SU-DHL-6 (cell line): Measurements from ENCODE around the gene MORC2.

Experiments
- H2AFZ ChIP-seq: fragments of 200-600 bp; sonication (generic); 2 replicates; pipeline ENCODE4 v1.6.1; 2014; ENCODE audit warnings: low read depth, mild to moderate bottlenecking, moderate library complexity, mixed read lengths, antibody characterized with exemption, low read length; ENCODE audit not compliant: severe bottlenecking
- H3F3A ChIP-seq: fragments of 200-600 bp; shearing (Covaris generic); 2 replicates; pipeline ENCODE4 v1.6.0; 2016; ENCODE audit warnings: antibody characterized with exemption, mild to moderate bottlenecking; ENCODE audit not compliant: insufficient read depth
- H3K27ac ChIP-seq: fragments of 200-600 bp; sonication (generic); 2 replicates; pipeline ENCODE4 v1.5.1; 2016; ENCODE audit warnings: low read depth, mild to moderate bottlenecking, low read length, moderate library complexity, mixed read lengths
- H3K27me3 ChIP-seq: fragments of 200-600 bp; sonication (generic), shearing (Covaris generic); 2 replicates; pipeline ENCODE4 v1.6.0; 2014; ENCODE audit warnings: mild to moderate bottlenecking, low read length
- H3K36me3 ChIP-seq: fragments of 200-600 bp; sonication (generic); 2 replicates; pipeline ENCODE4 v1.6.1; 2014; ENCODE audit warnings: mild to moderate bottlenecking, low read length, mixed read lengths
- H3K4me2 ChIP-seq: fragments of 300-600, 200-600 bp; shearing (Covaris generic), sonication (generic); 2 replicates; pipeline ENCODE4 v1.6.0; 2014; ENCODE audit warnings: low read length, low read depth, mild to moderate bottlenecking; ENCODE audit not compliant: poor library complexity, severe bottlenecking
- H3K4me3 ChIP-seq: fragments of 200-600 bp; sonication (generic); 2 replicates; pipeline ENCODE4 v1.5.1; 2014; ENCODE audit warnings: antibody characterized with exemption, low read length, mild to moderate bottlenecking, mixed read lengths; ENCODE audit not compliant: insufficient read depth, poor library complexity, severe bottlenecking
- H3K79me2 ChIP-seq: fragments of 200-600 bp; sonication (generic); 2 replicates; pipeline ENCODE4 v1.6.1; 2014; ENCODE audit warnings: mild to moderate bottlenecking, low read length, moderate library complexity; ENCODE audit not compliant: insufficient read depth
- H3K9ac ChIP-seq: fragments of 200-600 bp; sonication (generic); 2 replicates; pipeline ENCODE4 v1.7.0; 2014; ENCODE audit warnings: mild to moderate bottlenecking, low read length
- H3K9me2 ChIP-seq: fragments of 200-600 bp; sonication (generic); replicated peaks from 2 replicates; pipeline ENCODE4 v1.6.1; 2014; ENCODE audit warnings: low read length; ENCODE audit not compliant: insufficient read depth
- H3K9me3 ChIP-seq: fragments of 200-600 bp; sonication (generic); 2 replicates; pipeline ENCODE4 v1.6.1; 2014; ENCODE audit warnings: low read length, mixed read lengths; ENCODE audit not compliant: insufficient read depth
- H4K20me1 ChIP-seq: fragments of 200-600 bp; sonication (generic); 2 replicates; pipeline ENCODE4 v1.6.1; 2014; ENCODE audit warnings: low read depth, mild to moderate bottlenecking, antibody characterized with exemption, low read length, moderate library complexity, mixed read lengths
- CTCF ChIP-seq: fragments of 200-600 bp; sonication (generic); IDR thresholded peaks from one replicate; pipeline ENCODE4 v1.5.1; 2017; ENCODE audit warnings: antibody characterized with exemption, mild to moderate bottlenecking, low read length, moderate library complexity; ENCODE audit not compliant: insufficient read depth, poor library complexity, severe bottlenecking
- EZH2phosphoT487 ChIP-seq: fragments of 200-600 bp; sonication (generic), shearing (Covaris generic); conservative IDR thresholded peaks from 2 replicates; pipeline ENCODE4 v1.6.1; 2018; ENCODE audit warnings: mild to moderate bottlenecking, antibody characterized with exemption, low read length, moderate library complexity, mixed read lengths

The MORC2 gene

GRCh38 chr22:30998329-30998728 is 29.8 kb upstream of the MORC2 start:
- H3K9me2 ChIP-seq = no peaks in the 10 kb centered on the region
- no peaks in the 10 kb centered on the region for H3K79me2 ChIP-seq
- no peaks in the 10 kb centered on the region for H3K9me3 ChIP-seq
- no peak overlapping the region for H2AFZ ChIP-seq
- H3K36me3 ChIP-seq = no peaks in the 10 kb centered on the region
- H3K4me2 ChIP-seq = no peak overlapping the region
- TF ChIP-seq CTCF (no peak), EZH2phosphoT487 (no peak)
- no peak overlapping the region for H3K4me3 ChIP-seq
- H3F3A ChIP-seq = no peaks in the 10 kb centered on the region
- H4K20me1 ChIP-seq = no peaks in the 10 kb centered on the region
- no peak overlapping the region for H3K27ac ChIP-seq
- no peaks in the 10 kb centered on the region for H3K27me3 ChIP-seq
- H3K9ac ChIP-seq = no peak overlapping the region

GRCh38 chr22:30996462-30996861 is 27.9 kb upstream of the MORC2 start:
- no peaks in the 10 kb centered on the region for H3K36me3 ChIP-seq
- TF ChIP-seq CTCF (no peak), EZH2phosphoT487 (no peak)
- no peaks in the 10 kb centered on the region for H3K27me3 ChIP-seq
- no peak overlapping the region for H2AFZ ChIP-seq
- H3F3A ChIP-seq = no peaks in the 10 kb centered on the region
- H3K27ac ChIP-seq = no peak overlapping the region
- H3K9ac ChIP-seq = no peak overlapping the region
- H3K9me2 ChIP-seq = no peaks in the 10 kb centered on the region
- H3K79me2 ChIP-seq = no peaks in the 10 kb centered on the region
- H3K9me3 ChIP-seq = no peaks in the 10 kb centered on the region
- H4K20me1 ChIP-seq = no peaks in the 10 kb centered on the region
- H3K4me3 ChIP-seq = no peak overlapping the region
- no peak overlapping the region for H3K4me2 ChIP-seq

- no peaks in the 10 kb centered on the region for H3K36me3 ChIP-seq
- no peak overlapping the region for H3K27ac ChIP-seq
- no peaks in the 10 kb centered on the region for H3K27me3 ChIP-seq
- no peak overlapping the region for H3K4me2 ChIP-seq
- H3K79me2 ChIP-seq = no peaks in the 10 kb centered on the region
- H3F3A ChIP-seq = no peaks in the 10 kb centered on the region
- H2AFZ ChIP-seq = no peak overlapping the region
- no peaks in the 10 kb centered on the region for H3K9me2 ChIP-seq
- H3K9me3 ChIP-seq = no peaks in the 10 kb centered on the region
- TF ChIP-seq EZH2phosphoT487 (no peak), CTCF (no peak)
- no peak overlapping the region for H3K9ac ChIP-seq
- no peaks in the 10 kb centered on the region for H4K20me1 ChIP-seq
- no peak overlapping the region for H3K4me3 ChIP-seq
These were observed 26.4 kb upstream of the MORC2 start for GRCh38 chr22:30994960-30995359.
